Uterus (tissue), 4 donors: ENCODE results near the gene SLC25A31. TPM values are rescaled to one million over a fixed set of nuclear protein-coding genes. Genes with fewer than 3 reads are reported as not detected.

Source experiments
- DNase-seq, 2 donors: peaks; one replicate each; pipeline ENCODE4 v3.0.0-alpha.2; 2019 to 2020
- H3K27ac ChIP-seq, 2 donors: fragments of 200-600 bp; sonication (generic); 1 replicate in 1 of 2; 2 replicates in 1 of 2; pipeline ENCODE4 v1.5.1; 2016 to 2018
- H3K27me3 ChIP-seq, 2 donors: fragments of 200-600 bp; sonication (generic); one replicate each; pipeline ENCODE4 v1.5.1; 2018 to 2019; ENCODE audit warnings: control low read depth in 1 of 2
- H3K36me3 ChIP-seq, 2 donors: fragments of 200-600 bp; sonication (generic); one replicate each; pipeline ENCODE4 v1.5.1; 2019; ENCODE audit warnings: control low read depth in 1 of 2
- H3K4me1 ChIP-seq, 2 donors: fragments of 200-600 bp; sonication (generic); one replicate each; pipeline ENCODE4 v1.5.1; 2018 to 2019; ENCODE audit warnings: control low read depth in 1 of 2
- H3K4me3 ChIP-seq, 2 donors: fragments of 200-600 bp; sonication (generic); 1 replicate in 1 of 2; 2 replicates in 1 of 2; pipeline ENCODE4 v1.5.1; 2018 to 2019; ENCODE audit warnings: mild to moderate bottlenecking in 1 of 2
- H3K9me3 ChIP-seq, 2 donors: fragments of 200-600 bp; sonication (generic); one replicate each; pipeline ENCODE4 v1.5.1; 2019; ENCODE audit warnings: control low read depth in 1 of 2
- CTCF ChIP-seq, 4 experiments: fragments of 200-600 bp in 2 of 4; fragments of 450-650 bp in 2 of 4; sonication (generic) in 2 of 4; IDR thresholded peaks; one replicate each; pipeline ENCODE4 v1.5.1; 2016 to 2019; ENCODE audit warnings: antibody characterized with exemption in 4 of 4, mild to moderate bottlenecking in 2 of 4, moderate library complexity in 1 of 4
- POLR2A ChIP-seq, 2 donors: fragments of 450-650 bp; IDR thresholded peaks; one replicate each; pipeline ENCODE4 v1.6.1; 2016; ENCODE audit warnings: antibody characterized with exemption in 2 of 2, mild to moderate bottlenecking in 1 of 2, moderate library complexity in 1 of 2
- intact Hi-C: fragments of 100-400 bp; cut with DNase I; formaldehyde crosslinking; loops from one replicate; pipeline ENCODE4 v1.15.1; 2023; ENCODE audit warnings: low total_unique reads
- total RNA-seq, 4 donors: library from RNA; depleted of rRNA in 3 of 4; stranded (reverse); fragments of >200 nt in 3 of 4; gene quantifications; one replicate each; pipeline versions ENCODE4 v1.1.0 to v1.2.4, GENCODE V29; 2014 to 2023
- donor health status: DM: yes; HTN: yes; CAD: no.

SLC25A31 gene
- total RNA-seq, 4 donors from 2014 or later: 0.21 TPM; not detected in 3

GRCh38 chr4:127775843-127776242, 45.6 kb downstream of the SLC25A31 start:
- no peaks in the 10 kb centered on the region for H3K27me3 ChIP-seq
- TF ChIP-seq POLR2A (IDR thresholded peaks at IDR 0.05): no peak
- TF ChIP-seq CTCF (IDR thresholded peaks at IDR 0.05): no peak
- no peaks in the 10 kb centered on the region for H3K9me3 ChIP-seq
- H3K36me3 ChIP-seq: no peaks in the 10 kb centered on the region
- no peaks in the 10 kb centered on the region for H3K4me1 ChIP-seq
- intact Hi-C loops: no loop called here
- no peak for DNase-seq
- H3K4me3 ChIP-seq: no peak overlapping the region
- no peak overlapping the region for H3K27ac ChIP-seq

GRCh38 chr4:127776620-127777019, 46.4 kb downstream of the SLC25A31 start:
- intact Hi-C loops: no loop called here

GRCh38 chr4:127777487-127777886, 47.3 kb downstream of the SLC25A31 start:
- no peaks in the 10 kb centered on the region for H3K27me3 ChIP-seq
- H3K36me3 ChIP-seq: no peaks in the 10 kb centered on the region
- TF ChIP-seq CTCF (IDR thresholded peaks at IDR 0.05) (no peak), POLR2A (IDR thresholded peaks at IDR 0.05) (no peak)
- DNase-seq: no peak
- H3K27ac ChIP-seq: no peak overlapping the region
- no peak overlapping the region for H3K4me3 ChIP-seq
- H3K9me3 ChIP-seq: no peaks in the 10 kb centered on the region
- intact Hi-C loops: no loop called here
- no peaks in the 10 kb centered on the region for H3K4me1 ChIP-seq

More at GRCh38 chr4:127776620-127777019, 46.4 kb downstream of the SLC25A31 start:
- no peak for DNase-seq
- Histone ChIP-seq H3K9me3 (no peaks in the 10 kb centered on the region), H3K27ac (no peak overlapping the region), H3K4me1 (no peaks in the 10 kb centered on the region), H3K27me3 (no peaks in the 10 kb centered on the region), H3K4me3 (no peak overlapping the region), H3K36me3 (no peaks in the 10 kb centered on the region)
- TF ChIP-seq CTCF (IDR thresholded peaks at IDR 0.05) (no peak), POLR2A (IDR thresholded peaks at IDR 0.05) (no peak)

- no peak overlapping the region for H3K27ac ChIP-seq
- H3K27me3 ChIP-seq: no peaks in the 10 kb centered on the region
- intact Hi-C loops: no loop called here
- no peaks in the 10 kb centered on the region for H3K9me3 ChIP-seq
- no peak for DNase-seq
- H3K4me1 ChIP-seq: no peaks in the 10 kb centered on the region
- H3K4me3 ChIP-seq: no peak overlapping the region
- H3K36me3 ChIP-seq: no peaks in the 10 kb centered on the region
- TF ChIP-seq POLR2A (IDR thresholded peaks at IDR 0.05): no peak
- no peak for TF ChIP-seq CTCF (IDR thresholded peaks at IDR 0.05)
These were observed 47.9 kb downstream of the SLC25A31 start for GRCh38 chr4:127778102-127778501.

GRCh38 chr4:127780598-127780997, 50.4 kb downstream of the SLC25A31 start:
- no peaks in the 10 kb centered on the region for H3K9me3 ChIP-seq
- no peak for DNase-seq
- intact Hi-C loops: no loop called here
- no peak overlapping the region for H3K27ac ChIP-seq
- H3K27me3 ChIP-seq: no peaks in the 10 kb centered on the region
- H3K4me3 ChIP-seq: no peak overlapping the region
- no peaks in the 10 kb centered on the region for H3K4me1 ChIP-seq
- H3K36me3 ChIP-seq: no peaks in the 10 kb centered on the region
- no peak for TF ChIP-seq CTCF (IDR thresholded peaks at IDR 0.05)
- no peak for TF ChIP-seq POLR2A (IDR thresholded peaks at IDR 0.05)
